Chondrocyte (in vitro differentiated cells): ENCODE results near the gene RIC8B. TPM values are rescaled to one million over a fixed set of nuclear protein-coding genes. Genes with fewer than 3 reads are reported as not detected.

Source experiments
- DNase-seq: peaks from one replicate; pipeline ENCODE4 v3.0.0; 2021; ENCODE audit warnings: mixed read lengths, low spot score
- H3K27ac Mint-ChIP-seq: one replicate; pipeline ENCODE4 v1.8.0; 2021; ENCODE audit warnings: mild to moderate bottlenecking, moderate library complexity, mixed read lengths; ENCODE audit not compliant: unreplicated experiment
- H3K27me3 Mint-ChIP-seq: 2 replicates; pipeline ENCODE4 v1.8.0; 2021; ENCODE audit warnings: low read depth, mixed read lengths
- H3K36me3 Mint-ChIP-seq: 2 replicates; pipeline ENCODE4 v1.8.0; 2021; ENCODE audit warnings: low read depth, mixed read lengths
- H3K4me1 Mint-ChIP-seq: 2 replicates; pipeline ENCODE4 v1.8.0; 2021; ENCODE audit warnings: low read depth, mild to moderate bottlenecking, mixed read lengths
- H3K4me3 Mint-ChIP-seq: one replicate; pipeline ENCODE4 v1.8.0; 2021; ENCODE audit warnings: mild to moderate bottlenecking, moderate library complexity, mixed read lengths; ENCODE audit not compliant: unreplicated experiment
- H3K9me3 Mint-ChIP-seq: 2 replicates; pipeline ENCODE4 v1.8.0; 2021; ENCODE audit warnings: low read depth, mixed read lengths
- total RNA-seq: library from RNA; stranded (reverse); gene quantifications from 3 replicates; pipeline ENCODE4 v1.2.1, GENCODE V29; 2021
- TF ChIP-seq, protein P1 (sequence below): fragments of 200-600 bp; sonication (generic); IDR thresholded peaks from 2 replicates; pipeline ENCODE4 v1.5.0; 2021; ENCODE audit warnings: antibody characterized with exemption, mild to moderate bottlenecking, moderate library complexity

RIC8B gene
- total RNA-seq, 1 donor from 2014 or later: 12.3 TPM

DNA sequence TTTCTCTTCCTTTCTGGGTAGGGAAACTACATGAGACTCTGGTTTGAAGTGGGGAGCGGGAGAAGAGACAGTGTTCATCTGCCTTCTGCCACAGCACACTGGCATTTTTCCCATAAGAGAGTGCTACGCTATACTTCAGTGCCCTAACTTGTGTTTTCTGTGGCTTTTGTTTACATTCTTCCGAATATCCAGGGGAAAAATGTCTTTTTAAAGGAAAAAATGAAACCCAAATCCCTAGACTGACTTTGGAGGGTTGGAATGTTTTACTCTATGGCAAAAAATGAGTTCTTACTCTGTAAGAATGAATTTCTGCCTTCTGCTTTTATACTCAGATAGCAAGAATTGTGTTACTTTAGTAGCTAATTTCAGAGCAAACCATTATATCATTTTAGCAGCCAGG is 93.2 kb downstream of the RIC8B start:
- no peak overlapping the region for H3K4me3 Mint-ChIP-seq

GRCh38 chr12:106868982-106869700 is 94.7 kb downstream of the RIC8B start:
- no peak for DNase-seq
- TF ChIP-seq, protein P1, sequence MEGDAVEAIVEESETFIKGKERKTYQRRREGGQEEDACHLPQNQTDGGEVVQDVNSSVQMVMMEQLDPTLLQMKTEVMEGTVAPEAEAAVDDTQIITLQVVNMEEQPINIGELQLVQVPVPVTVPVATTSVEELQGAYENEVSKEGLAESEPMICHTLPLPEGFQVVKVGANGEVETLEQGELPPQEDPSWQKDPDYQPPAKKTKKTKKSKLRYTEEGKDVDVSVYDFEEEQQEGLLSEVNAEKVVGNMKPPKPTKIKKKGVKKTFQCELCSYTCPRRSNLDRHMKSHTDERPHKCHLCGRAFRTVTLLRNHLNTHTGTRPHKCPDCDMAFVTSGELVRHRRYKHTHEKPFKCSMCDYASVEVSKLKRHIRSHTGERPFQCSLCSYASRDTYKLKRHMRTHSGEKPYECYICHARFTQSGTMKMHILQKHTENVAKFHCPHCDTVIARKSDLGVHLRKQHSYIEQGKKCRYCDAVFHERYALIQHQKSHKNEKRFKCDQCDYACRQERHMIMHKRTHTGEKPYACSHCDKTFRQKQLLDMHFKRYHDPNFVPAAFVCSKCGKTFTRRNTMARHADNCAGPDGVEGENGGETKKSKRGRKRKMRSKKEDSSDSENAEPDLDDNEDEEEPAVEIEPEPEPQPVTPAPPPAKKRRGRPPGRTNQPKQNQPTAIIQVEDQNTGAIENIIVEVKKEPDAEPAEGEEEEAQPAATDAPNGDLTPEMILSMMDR: no peak
- H3K27me3 Mint-ChIP-seq: no peaks in the 10 kb centered on the region
- peaks cover 7% of the 10 kb centered on the region for H3K36me3 Mint-ChIP-seq
- no peak overlapping the region for H3K4me3 Mint-ChIP-seq
- H3K4me1 Mint-ChIP-seq: peaks cover 36% of the 10 kb centered on the region
- no peak overlapping the region for H3K27ac Mint-ChIP-seq
- no peaks in the 10 kb centered on the region for H3K9me3 Mint-ChIP-seq

More for the DNA sequence above, 93.2 kb downstream of the RIC8B start:
- DNase-seq: no peak
- H3K4me1 Mint-ChIP-seq: peaks cover 41% of the 10 kb centered on the region
- no peaks in the 10 kb centered on the region for H3K9me3 Mint-ChIP-seq
- no peaks in the 10 kb centered on the region for H3K27me3 Mint-ChIP-seq
- H3K27ac Mint-ChIP-seq: peak overlapping the region; percentile 39
- peaks cover 3% of the 10 kb centered on the region for H3K36me3 Mint-ChIP-seq
- TF ChIP-seq, protein P1: no peak

DNA sequence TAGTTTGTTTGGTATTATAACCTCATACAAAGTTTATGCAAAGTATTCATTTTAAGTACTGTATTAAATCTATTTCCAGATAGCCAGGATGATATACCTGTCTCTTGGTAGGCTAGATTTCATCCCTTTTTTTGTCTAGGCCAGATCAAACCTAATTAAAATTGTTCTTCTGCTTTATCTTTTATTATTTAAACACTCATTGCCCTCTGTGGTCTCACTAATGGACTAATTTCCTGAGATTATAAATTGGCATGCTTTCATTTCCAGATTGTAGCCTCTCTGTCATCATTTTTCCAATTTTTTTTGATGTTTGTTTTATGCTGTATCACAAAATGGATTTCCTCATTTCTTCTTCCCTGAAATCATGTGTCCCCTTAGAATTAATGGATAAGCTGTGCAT is 95.6 kb downstream of the RIC8B start:
- Mint-ChIP-seq H3K27me3 (no peaks in the 10 kb centered on the region), H3K27ac (no peak overlapping the region), H3K36me3 (peaks cover 5% of the 10 kb centered on the region), H3K9me3 (no peaks in the 10 kb centered on the region), H3K4me3 (no peak overlapping the region), H3K4me1 (peaks cover 36% of the 10 kb centered on the region)
- DNase-seq: no peak
- TF ChIP-seq, protein P1: no peak

DNA sequence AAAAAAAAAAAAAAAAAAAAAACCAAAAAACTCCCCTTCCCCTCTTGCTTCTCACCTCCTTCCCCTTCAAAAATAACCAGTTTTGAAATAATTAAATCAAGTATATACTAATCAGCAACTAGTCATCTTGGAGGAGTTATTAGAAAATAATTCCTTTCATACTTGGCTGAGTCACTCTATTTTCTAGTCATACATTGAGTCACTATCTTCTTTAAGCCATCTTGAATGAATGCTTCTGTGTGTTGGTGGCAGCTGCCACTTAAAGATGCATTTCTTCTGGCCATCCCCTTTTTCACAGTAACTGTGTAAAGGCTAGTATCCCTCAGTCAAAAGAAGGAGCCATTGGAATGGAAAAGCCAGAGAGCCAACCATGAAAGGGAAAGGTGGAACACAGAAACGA is 97.0 kb downstream of the RIC8B start:
- Mint-ChIP-seq H3K27ac (peak overlapping the region; percentile 32), H3K4me3 (no peak overlapping the region), H3K4me1 (peaks cover 26% of the 10 kb centered on the region), H3K9me3 (no peaks in the 10 kb centered on the region), H3K36me3 (peaks cover 5% of the 10 kb centered on the region), H3K27me3 (no peaks in the 10 kb centered on the region)
- DNase-seq: no peak
- TF ChIP-seq, protein P1: no peak

DNA sequence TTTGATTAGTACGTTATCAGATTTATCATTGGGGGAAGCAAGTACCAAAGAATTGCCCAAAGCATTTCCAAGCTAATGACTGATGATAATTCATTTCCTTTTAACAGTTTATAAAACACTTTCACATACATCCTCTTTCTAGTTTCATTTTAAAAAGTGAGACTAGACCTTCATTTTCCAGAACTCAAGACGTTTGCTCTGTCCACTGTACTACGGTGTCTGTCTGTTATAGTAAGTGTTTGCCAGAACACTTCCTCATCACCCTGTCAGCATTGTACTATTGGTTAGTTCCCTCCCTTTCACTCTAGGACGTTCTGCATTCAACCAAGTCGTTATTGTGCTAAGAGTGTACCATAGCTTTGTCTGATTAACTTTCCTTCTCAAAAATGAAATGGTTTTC is 99.5 kb downstream of the RIC8B start:
- Mint-ChIP-seq H3K9me3 (no peaks in the 10 kb centered on the region), H3K27me3 (no peaks in the 10 kb centered on the region), H3K4me1 (peaks cover 7% of the 10 kb centered on the region), H3K4me3 (no peak overlapping the region), H3K27ac (no peak overlapping the region), H3K36me3 (peaks cover 5% of the 10 kb centered on the region)
- TF ChIP-seq, protein P1: no peak
- DNase-seq: no peak
